NT2/D1 (cell line): ENCODE measurements around the gene CD300E.

Experiments
- DNase-seq: peaks from one replicate; pipeline ENCODE4 v3.0.0-alpha.2; 2011; ENCODE audit warnings: low read depth, low spot score
- H3K27me3 ChIP-seq: 2 replicates; pipeline ENCODE4 v1.6.0; 2011; ENCODE audit warnings: mild to moderate bottlenecking; ENCODE audit not compliant: insufficient read length, insufficient read depth
- H3K36me3 ChIP-seq: 2 replicates; pipeline ENCODE4 v1.6.1; 2011; ENCODE audit warnings: mild to moderate bottlenecking, low read length, mixed read lengths; ENCODE audit not compliant: insufficient read depth, insufficient read length
- H3K4me1 ChIP-seq: 2 replicates; pipeline ENCODE4 v1.5.1; 2011; ENCODE audit not compliant: insufficient read depth, insufficient read length
- H3K4me3 ChIP-seq: 2 replicates; pipeline ENCODE4 v1.5.1; 2011; ENCODE audit warnings: low read depth; ENCODE audit not compliant: insufficient read length
- H3K9ac ChIP-seq: 2 replicates; pipeline ENCODE4 v1.6.0; 2011; ENCODE audit warnings: low read depth; ENCODE audit not compliant: insufficient read length
- H3K9me3 ChIP-seq: 2 replicates; pipeline ENCODE4 v1.5.1; 2011; ENCODE audit warnings: mild to moderate bottlenecking, low read length; ENCODE audit not compliant: insufficient read depth
- SUZ12 ChIP-seq: IDR thresholded peaks from 2 replicates; pipeline ENCODE4 v1.6.1; 2011; ENCODE audit not compliant: insufficient read length, insufficient read depth; ENCODE audit errors: extremely low read depth
- YY1 ChIP-seq: IDR thresholded peaks from 2 replicates; pipeline ENCODE4 v1.6.1; 2011; ENCODE audit not compliant: insufficient read length, insufficient read depth
- ZNF274 ChIP-seq: IDR thresholded peaks from 2 replicates; pipeline ENCODE4 v1.6.1; 2011; ENCODE audit warnings: mild to moderate bottlenecking, low read depth, low read length

The CD300E gene

DNA sequence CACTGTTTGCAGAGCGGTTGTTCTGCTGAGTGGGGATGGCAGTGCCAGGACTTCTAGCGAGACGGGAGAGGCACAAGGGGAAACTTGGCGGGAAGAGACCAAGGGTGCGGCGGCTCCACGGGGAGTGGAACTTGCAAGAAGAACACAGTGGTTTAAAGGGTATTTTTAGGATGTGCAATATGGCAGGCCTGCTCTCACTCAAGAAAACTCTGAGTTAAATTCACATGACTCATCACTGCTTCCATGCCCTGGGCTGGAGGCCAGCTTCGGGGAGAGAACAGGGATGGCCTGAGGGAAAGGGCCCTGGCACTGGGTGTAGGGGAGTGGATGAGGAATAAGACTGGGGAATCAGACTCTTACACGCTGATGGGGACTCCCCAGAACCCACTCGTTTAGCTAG, 18.2 kb downstream of the CD300E start:
- H3K36me3 ChIP-seq = no peaks in the 10 kb centered on the region
- no peak for TF ChIP-seq SUZ12
- no peak for TF ChIP-seq YY1
- TF ChIP-seq ZNF274 = no peak
- H3K27me3 ChIP-seq = peaks cover 32% of the 10 kb centered on the region
- no peak overlapping the region for H3K4me3 ChIP-seq
- no peak overlapping the region for H3K9ac ChIP-seq
- no peak for DNase-seq
- no peaks in the 10 kb centered on the region for H3K4me1 ChIP-seq
- no peaks in the 10 kb centered on the region for H3K9me3 ChIP-seq

DNA sequence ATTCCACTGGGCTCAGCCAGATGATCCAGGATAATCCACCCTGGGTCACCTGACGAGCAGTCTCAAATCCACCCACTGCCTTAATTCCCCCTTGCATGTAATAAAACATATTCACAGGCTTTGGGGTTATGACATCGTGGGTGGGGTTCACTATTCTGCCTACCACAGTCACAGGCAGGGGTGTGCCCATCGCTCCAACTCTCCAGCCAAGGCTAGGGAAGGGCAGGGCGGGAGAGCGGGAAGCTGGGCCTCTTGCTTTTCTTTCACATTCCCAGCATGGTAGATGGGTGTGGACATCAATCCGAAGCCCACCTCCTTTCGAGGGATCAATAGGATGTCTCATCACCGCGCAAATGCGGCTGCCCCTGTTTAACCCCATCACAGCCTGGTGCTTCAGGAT, 18.8 kb downstream of the CD300E start:
- Histone ChIP-seq H3K4me1 (no peaks in the 10 kb centered on the region), H3K9ac (no peak overlapping the region), H3K4me3 (no peak overlapping the region), H3K9me3 (no peaks in the 10 kb centered on the region), H3K36me3 (no peaks in the 10 kb centered on the region), H3K27me3 (peaks cover 26% of the 10 kb centered on the region)
- no peak for DNase-seq
- TF ChIP-seq SUZ12 = no peak
- no peak for TF ChIP-seq YY1
- no peak for TF ChIP-seq ZNF274

DNA sequence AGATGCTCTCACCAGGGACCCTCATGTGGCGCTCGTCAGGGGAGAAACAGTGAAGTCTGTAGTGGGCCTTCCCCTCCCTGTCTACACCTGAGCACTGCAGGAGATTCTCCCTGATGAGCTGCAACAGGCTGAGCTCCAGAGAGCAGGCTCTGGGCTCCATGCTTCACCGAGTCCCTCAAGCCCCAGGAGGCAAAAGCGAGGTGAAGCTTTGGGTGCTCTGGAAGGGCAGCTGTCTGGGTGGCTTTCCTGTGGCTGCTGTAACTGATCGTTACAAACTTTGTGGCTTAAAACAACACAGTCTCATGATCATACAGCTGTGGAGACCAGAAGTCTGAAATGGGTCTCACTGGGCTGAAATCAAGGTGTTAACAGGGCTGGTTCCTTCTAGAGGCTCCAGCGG, 19.3 kb downstream of the CD300E start:
- TF ChIP-seq SUZ12 = no peak
- no peak for TF ChIP-seq YY1
- TF ChIP-seq ZNF274 = no peak
- H3K27me3 ChIP-seq = peaks cover 21% of the 10 kb centered on the region

DNA sequence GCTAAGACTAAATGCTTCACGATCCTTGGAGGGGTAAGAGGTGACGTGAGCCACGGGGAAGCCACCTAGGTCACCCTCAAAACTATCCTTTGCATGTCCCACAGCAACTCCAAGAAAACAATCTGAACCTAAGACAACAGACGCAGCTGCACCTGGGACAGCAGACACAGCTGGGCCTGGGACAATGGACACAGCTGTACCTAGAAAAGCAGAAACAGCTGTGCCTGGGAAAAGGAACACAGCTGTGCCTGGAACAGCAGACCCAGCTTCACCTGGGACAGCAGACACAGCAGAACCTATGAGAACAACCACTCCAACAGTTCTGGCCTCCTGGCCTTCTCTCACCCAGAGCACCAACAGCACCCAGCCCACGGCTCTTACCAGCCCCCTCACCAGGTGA, 19.8 kb downstream of the CD300E start:
- Histone ChIP-seq H3K4me3 (no peak overlapping the region), H3K27me3 (peaks cover 16% of the 10 kb centered on the region), H3K9me3 (no peaks in the 10 kb centered on the region), H3K9ac (no peak overlapping the region), H3K36me3 (no peaks in the 10 kb centered on the region), H3K4me1 (peaks cover 6% of the 10 kb centered on the region)
- TF ChIP-seq ZNF274 (no peak), SUZ12 (no peak), YY1 (no peak)
- no peak for DNase-seq

More for the DNA sequence above, 19.3 kb downstream of the CD300E start:
- Histone ChIP-seq H3K9me3 (no peaks in the 10 kb centered on the region), H3K9ac (no peak overlapping the region), H3K4me3 (no peak overlapping the region), H3K4me1 (peaks cover 2% of the 10 kb centered on the region), H3K36me3 (no peaks in the 10 kb centered on the region)
- DNase-seq = no peak

DNA sequence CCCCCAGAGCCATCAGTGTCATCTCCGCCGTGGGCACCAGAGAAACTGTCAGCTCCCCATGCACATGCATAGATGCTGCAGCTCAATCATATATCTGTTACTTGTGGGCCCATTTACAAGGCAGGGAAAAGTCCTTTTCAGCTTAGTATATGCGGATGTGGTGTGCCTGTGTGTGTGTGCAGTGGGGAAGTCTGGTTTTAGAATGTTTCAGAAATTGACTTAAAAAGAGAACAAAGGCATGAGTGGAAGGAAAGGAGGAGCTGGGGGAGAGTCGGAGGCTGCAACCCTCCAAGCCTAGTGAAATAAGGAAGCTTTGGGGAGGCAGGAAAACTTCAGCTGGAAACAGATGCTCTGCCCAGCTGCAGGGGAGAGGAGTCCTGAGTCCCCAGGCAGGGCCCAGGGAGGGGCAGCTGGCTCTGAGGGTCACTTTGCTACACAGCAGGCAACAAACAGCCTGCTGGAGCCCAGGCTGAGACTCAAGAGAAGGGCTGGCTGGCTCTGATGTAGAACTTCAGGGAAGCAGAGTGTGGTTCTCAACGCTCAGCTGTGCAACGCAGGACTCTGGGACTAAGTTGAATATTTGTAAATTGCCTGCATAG, 20.4 kb downstream of the CD300E start:
- H3K9me3 ChIP-seq = no peaks in the 10 kb centered on the region
- H3K36me3 ChIP-seq = no peaks in the 10 kb centered on the region
- H3K4me1 ChIP-seq = peaks cover 9% of the 10 kb centered on the region
- peaks cover 10% of the 10 kb centered on the region for H3K27me3 ChIP-seq
- no peak for DNase-seq
- H3K4me3 ChIP-seq = no peak overlapping the region
- H3K9ac ChIP-seq = no peak overlapping the region
- TF ChIP-seq YY1 = no peak
- TF ChIP-seq SUZ12 = no peak

DNA sequence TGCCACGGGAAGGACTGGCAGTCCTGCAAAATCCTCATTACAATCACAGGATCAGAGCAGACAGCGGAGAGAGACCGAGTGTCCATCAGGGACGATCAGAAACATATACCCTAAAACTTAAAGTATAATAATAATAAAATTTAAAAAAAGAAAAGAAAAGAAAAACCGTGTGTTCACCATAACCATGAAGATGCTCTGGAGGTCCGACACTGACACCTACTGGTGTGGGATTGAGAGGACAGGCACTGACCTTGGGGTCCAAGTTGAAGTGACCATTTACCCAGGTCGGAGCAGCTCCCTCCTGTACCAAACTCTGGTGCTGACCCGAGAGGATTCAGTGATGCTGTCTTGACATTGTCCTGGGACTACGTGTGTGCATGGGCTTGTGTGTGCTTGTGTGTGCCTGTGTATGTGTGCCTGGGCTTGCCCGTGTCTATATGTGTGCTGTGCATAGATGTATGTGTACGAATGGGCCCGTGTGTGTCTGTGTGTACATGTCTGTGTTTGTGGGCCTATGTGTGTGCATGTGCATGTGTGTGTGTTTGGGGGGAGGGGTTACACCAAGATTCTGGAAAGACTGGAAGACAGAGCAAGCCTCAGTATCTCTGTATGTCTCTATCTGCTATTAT, 21.5 kb downstream of the CD300E start:
- Histone ChIP-seq H3K36me3 (no peaks in the 10 kb centered on the region), H3K4me3 (no peak overlapping the region), H3K27me3 (no peaks in the 10 kb centered on the region), H3K4me1 (peaks cover 9% of the 10 kb centered on the region), H3K9me3 (no peaks in the 10 kb centered on the region), H3K9ac (no peak overlapping the region)
- DNase-seq = peak; percentile 11
- TF ChIP-seq YY1 (no peak), SUZ12 (no peak), ZNF274 (no peak)

DNA sequence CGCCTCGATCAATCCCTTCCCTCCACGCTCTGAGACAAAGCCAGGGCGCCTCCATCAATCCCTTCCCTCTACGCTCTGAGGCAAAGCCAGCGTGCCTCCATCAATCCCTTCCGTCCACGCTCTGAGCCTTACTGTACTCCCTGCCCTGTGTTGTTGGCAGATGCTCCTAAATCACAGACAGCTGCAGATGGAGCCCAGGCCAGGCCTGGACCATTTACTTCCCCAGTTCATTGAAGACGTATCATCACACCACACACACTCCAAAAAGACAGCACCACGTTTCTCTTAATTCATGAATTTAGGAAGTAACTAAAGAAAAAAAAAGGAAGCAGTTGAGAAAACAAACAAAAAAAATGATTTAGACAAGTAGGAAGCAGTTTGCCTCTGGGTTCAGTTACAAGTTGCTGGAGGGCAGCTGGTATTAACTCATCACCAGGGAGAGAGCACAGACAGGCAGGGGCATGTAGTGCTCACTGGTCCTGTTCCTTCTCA, 24.0 kb downstream of the CD300E start:
- DNase-seq = no peak
- H3K4me3 ChIP-seq = peak overlapping the region; percentile 1
- H3K9ac ChIP-seq = no peak overlapping the region
- no peaks in the 10 kb centered on the region for H3K27me3 ChIP-seq
- no peaks in the 10 kb centered on the region for H3K36me3 ChIP-seq
- no peak for TF ChIP-seq ZNF274
- TF ChIP-seq SUZ12 = no peak
- TF ChIP-seq YY1 = no peak
- peaks cover 9% of the 10 kb centered on the region for H3K4me1 ChIP-seq
- H3K9me3 ChIP-seq = no peaks in the 10 kb centered on the region
